ENCODE data around the gene DHRSX.

Gene DHRSX

DNA sequence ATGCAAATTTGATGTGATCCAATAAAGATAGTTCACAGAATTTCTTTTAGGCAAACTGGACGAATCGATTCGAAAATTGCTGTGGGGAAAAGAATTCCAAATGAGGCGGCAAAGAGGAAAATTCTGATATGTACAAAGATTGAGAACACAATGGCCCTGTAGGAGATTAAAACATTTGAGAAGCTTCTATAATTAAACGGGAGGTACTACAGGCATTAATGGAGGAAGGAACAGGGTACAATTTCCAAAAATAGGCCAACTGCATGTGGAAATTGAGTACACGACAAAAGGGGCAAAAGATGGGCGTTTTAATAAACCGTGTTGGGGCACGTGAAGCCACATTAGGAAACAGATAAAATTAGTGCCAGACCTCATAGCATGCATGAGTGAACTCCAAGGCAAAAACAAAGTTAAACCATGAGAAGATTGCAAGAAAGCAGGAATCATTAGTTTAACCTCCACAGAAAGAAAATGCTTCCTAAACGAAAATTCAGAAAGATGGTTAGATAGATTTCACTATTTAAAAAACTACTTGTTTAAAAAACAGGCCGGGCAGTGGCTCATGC, 68.4 kb downstream of the DHRSX start:
- Histone ChIP-seq H3K4me2 (no peak overlapping the region), H3K4me3 (IDR thresholded peaks at IDR 0.05; ENCODE audit: insufficient read depth, low read depth, low read length) (no peak overlapping the region), H3K9ac (no peak overlapping the region), H3K4me1 (ENCODE audit: low read depth, poor library complexity, severe bottlenecking) (no peaks in the 10 kb centered on the region), H4K20me1 (ENCODE audit: insufficient read depth) (no peaks in the 10 kb centered on the region), H3K36me3 (ENCODE audit: insufficient read depth) (no peaks in the 10 kb centered on the region), H3K27me3 (ENCODE audit: insufficient read depth, low read depth) (no peaks in the 10 kb centered on the region), H3K27ac (no peak overlapping the region), H3K79me2 (ENCODE audit: insufficient read depth, low read depth) (no peaks in the 10 kb centered on the region), H2AFZ (ENCODE audit: low read depth) (no peak overlapping the region)
- TF ChIP-seq, protein P1, sequence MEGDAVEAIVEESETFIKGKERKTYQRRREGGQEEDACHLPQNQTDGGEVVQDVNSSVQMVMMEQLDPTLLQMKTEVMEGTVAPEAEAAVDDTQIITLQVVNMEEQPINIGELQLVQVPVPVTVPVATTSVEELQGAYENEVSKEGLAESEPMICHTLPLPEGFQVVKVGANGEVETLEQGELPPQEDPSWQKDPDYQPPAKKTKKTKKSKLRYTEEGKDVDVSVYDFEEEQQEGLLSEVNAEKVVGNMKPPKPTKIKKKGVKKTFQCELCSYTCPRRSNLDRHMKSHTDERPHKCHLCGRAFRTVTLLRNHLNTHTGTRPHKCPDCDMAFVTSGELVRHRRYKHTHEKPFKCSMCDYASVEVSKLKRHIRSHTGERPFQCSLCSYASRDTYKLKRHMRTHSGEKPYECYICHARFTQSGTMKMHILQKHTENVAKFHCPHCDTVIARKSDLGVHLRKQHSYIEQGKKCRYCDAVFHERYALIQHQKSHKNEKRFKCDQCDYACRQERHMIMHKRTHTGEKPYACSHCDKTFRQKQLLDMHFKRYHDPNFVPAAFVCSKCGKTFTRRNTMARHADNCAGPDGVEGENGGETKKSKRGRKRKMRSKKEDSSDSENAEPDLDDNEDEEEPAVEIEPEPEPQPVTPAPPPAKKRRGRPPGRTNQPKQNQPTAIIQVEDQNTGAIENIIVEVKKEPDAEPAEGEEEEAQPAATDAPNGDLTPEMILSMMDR (conservative IDR thresholded peaks at IDR 0.05; ENCODE audit: low read depth, low read length), result no peak

DNA sequence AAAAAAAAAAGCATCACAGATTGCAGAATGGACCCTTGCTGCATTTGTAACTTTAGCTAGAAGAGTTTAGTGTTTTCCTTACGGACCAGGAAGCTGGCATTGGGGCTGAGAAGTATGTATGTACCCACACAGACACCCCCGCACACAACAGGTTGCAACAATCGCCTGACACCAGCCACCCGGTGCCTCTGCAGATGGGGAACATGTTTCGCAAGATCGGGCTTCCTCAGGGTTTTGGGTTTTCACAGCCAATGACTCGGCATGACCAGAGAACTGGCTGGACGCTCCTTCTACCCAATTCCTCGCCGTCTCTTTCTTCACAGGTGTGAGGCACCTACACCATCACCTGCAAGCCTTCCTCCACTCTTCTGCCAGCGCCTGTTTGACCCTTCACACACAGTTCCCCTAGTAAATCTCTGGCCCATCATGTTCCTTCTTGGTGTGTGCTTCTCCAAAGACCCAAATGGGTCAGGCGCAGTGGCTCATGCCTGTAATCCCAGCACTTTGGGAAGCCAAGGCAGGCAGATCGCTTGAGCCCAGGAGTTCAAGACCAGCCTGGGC, 70.4 kb downstream of the DHRSX start:
- no peaks in the 10 kb centered on the region for H3K79me2 ChIP-seq (ENCODE audit: insufficient read depth, low read depth)
- no peaks in the 10 kb centered on the region for H3K27me3 ChIP-seq (ENCODE audit: insufficient read depth, low read depth)
- H3K4me2 ChIP-seq, result no peak overlapping the region
- no peak overlapping the region for H3K4me3 ChIP-seq (IDR thresholded peaks at IDR 0.05; ENCODE audit: insufficient read depth, low read depth, low read length)
- TF ChIP-seq, protein P1 (conservative IDR thresholded peaks at IDR 0.05; ENCODE audit: low read depth, low read length), result no peak
- no peak overlapping the region for H3K9ac ChIP-seq
- no peaks in the 10 kb centered on the region for H4K20me1 ChIP-seq (ENCODE audit: insufficient read depth)
- H3K4me1 ChIP-seq (ENCODE audit: low read depth, poor library complexity, severe bottlenecking), result no peaks in the 10 kb centered on the region
- H3K27ac ChIP-seq, result no peak overlapping the region
- H3K36me3 ChIP-seq (ENCODE audit: insufficient read depth), result no peaks in the 10 kb centered on the region
- no peak overlapping the region for H2AFZ ChIP-seq (ENCODE audit: low read depth)

DNA sequence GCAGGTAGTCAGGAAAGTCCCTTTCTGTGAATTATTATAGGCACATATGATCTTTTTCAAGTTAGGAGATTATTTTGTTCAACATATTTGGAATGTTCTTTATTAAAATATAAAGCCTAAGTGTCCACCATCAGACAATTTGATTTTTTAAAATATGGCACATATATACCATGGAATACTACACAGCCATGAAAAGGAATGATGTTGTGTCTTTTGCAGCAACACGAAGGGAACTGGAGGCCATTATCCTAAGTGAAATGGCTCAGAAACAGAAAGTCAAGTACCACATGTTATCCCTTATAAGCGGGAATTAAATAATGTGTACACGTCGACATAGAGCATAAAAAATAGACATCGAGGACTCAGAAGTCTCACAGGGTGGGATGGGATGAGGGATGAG, 73.0 kb downstream of the DHRSX start:
- TF ChIP-seq, protein P1 (conservative IDR thresholded peaks at IDR 0.05; ENCODE audit: low read depth, low read length), result no peak
- no peak overlapping the region for H3K4me3 ChIP-seq (IDR thresholded peaks at IDR 0.05; ENCODE audit: insufficient read depth, low read depth, low read length)
- H4K20me1 ChIP-seq (ENCODE audit: insufficient read depth), result no peaks in the 10 kb centered on the region
- no peaks in the 10 kb centered on the region for H3K4me1 ChIP-seq (ENCODE audit: low read depth, poor library complexity, severe bottlenecking)
- H3K79me2 ChIP-seq (ENCODE audit: insufficient read depth, low read depth), result no peaks in the 10 kb centered on the region
- H3K36me3 ChIP-seq (ENCODE audit: insufficient read depth), result no peaks in the 10 kb centered on the region
- no peaks in the 10 kb centered on the region for H3K27me3 ChIP-seq (ENCODE audit: insufficient read depth, low read depth)
- H2AFZ ChIP-seq (ENCODE audit: low read depth), result no peak overlapping the region
- H3K9ac ChIP-seq, result no peak overlapping the region
- no peak overlapping the region for H3K27ac ChIP-seq
- H3K4me2 ChIP-seq, result no peak overlapping the region

DNA sequence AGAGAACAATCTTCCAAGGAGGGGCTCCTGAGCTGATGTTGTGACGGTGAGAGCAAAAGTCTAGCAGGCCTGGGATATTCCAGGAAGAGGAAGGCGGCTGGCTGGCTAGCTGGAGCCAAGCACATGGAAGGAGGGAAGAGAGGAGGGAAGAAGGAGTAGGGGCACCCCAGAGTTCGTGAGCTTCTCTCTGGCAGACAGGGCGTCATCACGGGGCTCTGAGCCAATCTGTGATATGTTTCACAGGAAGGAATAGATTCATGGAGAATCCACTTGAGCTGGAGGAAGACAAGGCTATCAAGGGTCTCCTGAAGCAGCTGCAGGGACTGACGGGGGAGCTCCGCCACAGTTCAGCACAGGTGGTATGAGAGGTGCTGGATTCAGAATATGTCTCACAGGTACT, 73.6 kb downstream of the DHRSX start:
- H3K27me3 ChIP-seq (ENCODE audit: insufficient read depth, low read depth), result no peaks in the 10 kb centered on the region
- no peak overlapping the region for H3K27ac ChIP-seq
- no peaks in the 10 kb centered on the region for H3K79me2 ChIP-seq (ENCODE audit: insufficient read depth, low read depth)
- no peaks in the 10 kb centered on the region for H4K20me1 ChIP-seq (ENCODE audit: insufficient read depth)
- no peak overlapping the region for H2AFZ ChIP-seq (ENCODE audit: low read depth)
- TF ChIP-seq, protein P1 (conservative IDR thresholded peaks at IDR 0.05; ENCODE audit: low read depth, low read length), result no peak
- H3K36me3 ChIP-seq (ENCODE audit: insufficient read depth), result no peaks in the 10 kb centered on the region
- H3K4me3 ChIP-seq (IDR thresholded peaks at IDR 0.05; ENCODE audit: insufficient read depth, low read depth, low read length), result no peak overlapping the region
- H3K4me2 ChIP-seq, result no peak overlapping the region
- H3K4me1 ChIP-seq (ENCODE audit: low read depth, poor library complexity, severe bottlenecking), result no peaks in the 10 kb centered on the region
- no peak overlapping the region for H3K9ac ChIP-seq
